SK-N-SH (cell line): ENCODE data around the gene MLLT10. TPM values are rescaled to one million over a fixed set of nuclear protein-coding genes. Genes with fewer than 3 reads are reported as not detected.

Source experiments
- CTCF ChIA-PET: fragments of 300-600, 350-600 bp; formaldehyde crosslinking; extraction: SDS; loops from one replicate; lab custom pipeline; 2021; lab: Yijun Ruan, JAX
- POLR2A ChIA-PET: fragments of 350-600 bp; sonication (Branson Sonifier 250); formaldehyde crosslinking; extraction: SDS; loops from one replicate; lab custom pipeline; 2020; ENCODE audit warnings: antibody characterized with exemption, inconsistent platforms; lab: Yijun Ruan, JAX
- DNase-seq: peaks from one replicate; pipeline ENCODE4 v3.0.0; 2012
- H2AFZ ChIP-seq: fragments of 200-600 bp; sonication (generic); 2 replicates; pipeline ENCODE4 v1.8.1; 2016; ENCODE audit warnings: antibody characterized with exemption, mild to moderate bottlenecking, low read depth
- H3F3A ChIP-seq: fragments of 200-600 bp; sonication (generic); replicated peaks from 2 replicates; pipeline ENCODE3; 2016; ENCODE audit warnings: antibody characterized with exemption, mild to moderate bottlenecking; ENCODE audit not compliant: insufficient read depth
- H3K27ac ChIP-seq, 2 experiments: fragments of 200-500 bp in 1 of 2; fragments of 200-600 bp in 1 of 2; sonication (Bioruptor generic) in 1 of 2; sonication (generic), shearing (Covaris generic) in 1 of 2; 2 replicates each; pipeline versions ENCODE4 v1.5.1 to v1.6.1; 2014 to 2016; ENCODE audit warnings: low read depth in 2 of 2, inconsistent platforms in 1 of 2, low read length in 1 of 2, mild to moderate bottlenecking in 1 of 2, mixed read lengths in 1 of 2
- H3K27me3 ChIP-seq: fragments of 200-600 bp; sonication (generic), shearing (Covaris generic); 2 replicates; pipeline ENCODE4 v1.6.1; 2016; ENCODE audit warnings: mixed run types; ENCODE audit not compliant: insufficient read depth
- H3K36me3 ChIP-seq, 2 experiments: fragments of 200-500 bp in 1 of 2; fragments of 200-600 bp in 1 of 2; sonication (Bioruptor generic) in 1 of 2; sonication (generic) in 1 of 2; replicated peaks in 1 of 2; 2 replicates each; pipeline versions ENCODE3 to v1.5.1; 2014 to 2016; ENCODE audit warnings: low read length in 1 of 2, mild to moderate bottlenecking in 1 of 2; ENCODE audit not compliant: insufficient read depth in 2 of 2, control insufficient read depth in 1 of 2
- H3K4me1 ChIP-seq, 2 experiments: fragments of 200-500 bp in 1 of 2; fragments of 200-600 bp in 1 of 2; sonication (Bioruptor generic) in 1 of 2; sonication (generic), shearing (Covaris generic) in 1 of 2; 2 replicates each; pipeline versions ENCODE4 v1.5.1 to v1.6.1; 2014 to 2016; ENCODE audit warnings: low read depth in 1 of 2, low read length in 1 of 2, mixed run types in 1 of 2; ENCODE audit not compliant: insufficient read depth in 2 of 2, control insufficient read depth in 1 of 2
- H3K4me2 ChIP-seq: fragments of 200-600 bp; sonication (generic), shearing (Covaris generic); 2 replicates; pipeline ENCODE4 v1.6.1; 2017; ENCODE audit warnings: mixed run types
- H3K4me3 ChIP-seq, 2 experiments: fragments of 200-500 bp in 1 of 2; fragments of 200-600 bp in 1 of 2; sonication (Bioruptor generic) in 1 of 2; sonication (generic), shearing (Covaris generic) in 1 of 2; 2 replicates each; pipeline versions ENCODE4 v1.5.1 to v1.8.1; 2014 to 2016; ENCODE audit warnings: low read depth in 2 of 2, inconsistent platforms in 1 of 2, low read length in 1 of 2, mild to moderate bottlenecking in 1 of 2, mixed read lengths in 1 of 2, moderate library complexity in 1 of 2
- H3K79me2 ChIP-seq: fragments of 200-600 bp; sonication (generic); 2 replicates; pipeline ENCODE4 v1.8.1; 2017; ENCODE audit warnings: mild to moderate bottlenecking; ENCODE audit not compliant: insufficient read depth
- H3K9ac ChIP-seq: fragments of 200-600 bp; sonication (generic); 2 replicates; pipeline ENCODE4 v1.6.1; 2017; ENCODE audit warnings: mixed run types
- H3K9me2 ChIP-seq: fragments of 200-600 bp; sonication (generic); 2 replicates; pipeline ENCODE4 v1.6.1; 2017; ENCODE audit warnings: mixed run types
- H3K9me3 ChIP-seq: fragments of 200-600 bp; sonication (generic); 2 replicates; pipeline ENCODE4 v1.6.1; 2017; ENCODE audit warnings: mixed run types, mild to moderate bottlenecking, moderate library complexity
- H4K20me1 ChIP-seq: fragments of 200-600 bp; sonication (generic); 2 replicates; pipeline ENCODE4 v1.6.1; 2017; ENCODE audit warnings: mild to moderate bottlenecking, mixed run types; ENCODE audit not compliant: insufficient read depth
- EP300 ChIP-seq, 2 experiments: IDR thresholded peaks; 2 replicates each; pipeline versions ENCODE4 v1.4.0 to v1.6.1; 2012; ENCODE audit warnings: borderline replicate concordance in 1 of 2, low read depth in 1 of 2, low read length in 1 of 2
- FOSL2 ChIP-seq: IDR thresholded peaks from 2 replicates; pipeline ENCODE4 v1.4.0; 2012; ENCODE audit warnings: low read depth, mild to moderate bottlenecking, moderate library complexity, borderline replicate concordance
- GATA2 ChIP-seq: sonication (generic); formaldehyde crosslinking; IDR thresholded peaks from 2 replicates; pipeline ENCODE4 v1.5.0; 2020; ENCODE audit warnings: mild to moderate bottlenecking, missing genetic modification reagents
- JUND ChIP-seq: IDR thresholded peaks from 2 replicates; pipeline ENCODE4 v1.4.0; 2012
- MAX ChIP-seq: IDR thresholded peaks from 2 replicates; pipeline ENCODE4 v1.4.0; 2012; ENCODE audit warnings: low read depth
- MEF2A ChIP-seq: IDR thresholded peaks from 2 replicates; pipeline ENCODE4 v1.4.0; 2012; ENCODE audit warnings: low read depth, borderline replicate concordance
- MXI1 ChIP-seq: IDR thresholded peaks from 2 replicates; pipeline ENCODE4 v1.6.1; 2012; ENCODE audit warnings: mild to moderate bottlenecking, low read depth, low read length, improper control_type of control experiment
- NFIC ChIP-seq: IDR thresholded peaks from 2 replicates; pipeline ENCODE4 v1.4.0; 2012; ENCODE audit warnings: borderline replicate concordance
- NRF1 ChIP-seq: IDR thresholded peaks from 2 replicates; pipeline ENCODE4 v1.6.1; 2012; ENCODE audit warnings: low read depth, mild to moderate bottlenecking, low read length
- POLR2AphosphoS5 ChIP-seq: IDR thresholded peaks from 2 replicates; pipeline ENCODE4 v1.6.1; 2012; ENCODE audit warnings: low read depth, low read length
- RAD21 ChIP-seq: IDR thresholded peaks from 2 replicates; pipeline ENCODE4 v1.6.1; 2012; ENCODE audit warnings: mild to moderate bottlenecking, low read length
- RCOR1 ChIP-seq: fragments of 150-350 bp; IDR thresholded peaks from 2 replicates; pipeline ENCODE4 v1.6.1; 2017; ENCODE audit warnings: antibody characterized with exemption, low read length
- RFX5 ChIP-seq: IDR thresholded peaks from 2 replicates; pipeline ENCODE4 v1.6.1; 2012; ENCODE audit warnings: mild to moderate bottlenecking, improper control_type of control experiment, low read length
- RXRA ChIP-seq: IDR thresholded peaks from 2 replicates; pipeline ENCODE4 v1.4.0; 2012; ENCODE audit warnings: low read depth, mild to moderate bottlenecking, borderline replicate concordance
- SIN3A ChIP-seq: IDR thresholded peaks from 2 replicates; pipeline ENCODE4 v1.6.1; 2012; ENCODE audit warnings: low read depth, mild to moderate bottlenecking, low read length, moderate library complexity, borderline replicate concordance
- SMC3 ChIP-seq: IDR thresholded peaks from 2 replicates; pipeline ENCODE4 v1.6.1; 2012; ENCODE audit warnings: low read depth, low read length, improper control_type of control experiment
- TCF12 ChIP-seq: IDR thresholded peaks from 2 replicates; pipeline ENCODE4 v1.4.0; 2012
- TEAD4 ChIP-seq: IDR thresholded peaks from 2 replicates; pipeline ENCODE4 v1.4.0; 2012; ENCODE audit warnings: mild to moderate bottlenecking, borderline replicate concordance; ENCODE audit not compliant: insufficient read depth
- WGBS: methylation state at CpG from one replicate; pipeline ENCODE4 v1.1.6; 2017; ENCODE audit warnings: low lambda C conversion rate; 5-methylcytosine and 5-hydroxymethylcytosine counted together
- polyA plus RNA-seq, 3 experiments: library from polyadenylated mRNA; depleted of rRNA; stranded (reverse); fragments of >200 nt; gene quantifications; 2 replicates each; pipeline ENCODE4 v1.2.3, GENCODE V29; 2012
- TF ChIP-seq, protein P1 (sequence below): fragments of 200-600 bp; sonication (generic); IDR thresholded peaks from 2 replicates; pipeline ENCODE4 v1.6.1; 2017; ENCODE audit warnings: antibody characterized with exemption, mild to moderate bottlenecking, moderate library complexity

Gene MLLT10
- polyA plus RNA-seq, 1 of the 3 experiments (the other 2 are of a cell fraction), result 26.0 TPM

- Histone ChIP-seq H3K9me3 (no peaks in the 10 kb centered on the region), H3K27me3 (no peaks in the 10 kb centered on the region), H3K36me3 (peaks cover 27 to 36% of the 10 kb centered on the region in 2 experiments), H3K27ac (peak overlapping the region in 1 of 2 experiments; percentile 95; a peak in 1 of 4 replicates), H3K4me3 (no peak overlapping the region), H3K9me2 (no peaks in the 10 kb centered on the region), H3K9ac (no peak overlapping the region), H2AFZ (no peak overlapping the region), H3K79me2 (peaks cover 14% of the 10 kb centered on the region), H4K20me1 (peaks cover 18% of the 10 kb centered on the region), H3F3A (peaks cover 23% of the 10 kb centered on the region), H3K4me2 (no peak overlapping the region), H3K4me1 (peaks cover 41 to 51% of the 10 kb centered on the region in 2 experiments)
- CTCF ChIA-PET, result interaction anchor here (0.6 to 2.7 kb wide), 3 partner anchors 16 to 1260 kb away, joined by 3 to 18 read pairs (median 4); no protein-coding TSS in a partner anchor
- no peak for TF ChIP-seq TEAD4
- peak; percentile 43; the same call in 1 of the 2 replicates for TF ChIP-seq NFIC
- no peak for TF ChIP-seq JUND
- TF ChIP-seq FOSL2, result no peak
- no peak for TF ChIP-seq POLR2AphosphoS5
- WGBS, result 92% methylated on average over 3 of the region's 3 CpGs
- POLR2A ChIA-PET, result no interaction called here
- DNase-seq, result no peak
Measured at GRCh38 chr10:21728618-21729017, 194.6 kb downstream of the MLLT10 start.

- no peak overlapping the region for H3K4me2 ChIP-seq
Measured at GRCh38 chr10:21732067-21732772, 198.2 kb downstream of the MLLT10 start.

More at GRCh38 chr10:21732067-21732772, 198.2 kb downstream of the MLLT10 start:
- H3F3A ChIP-seq, result peaks cover 10% of the 10 kb centered on the region
- no peaks in the 10 kb centered on the region for H3K9me2 ChIP-seq
- H3K27me3 ChIP-seq, result no peaks in the 10 kb centered on the region
- no peak overlapping the region for H3K9ac ChIP-seq
- H2AFZ ChIP-seq, result no peak overlapping the region
- TF ChIP-seq NFIC (0 out of 2 replicates have a peak, but pooled peaks have one; percentile 4), SIN3A (0 out of 2 replicates have a peak, but pooled peaks have one; percentile 64), MEF2A (no peak), NRF1 (0 out of 2 replicates have a peak, but pooled peaks have one; percentile 1), GATA2 (no peak), EP300 (IDR thresholded peaks at IDR 0.05; ENCODE audit: borderline replicate concordance in 1 of 2, low read depth in 1 of 2, low read length in 1 of 2) (no peak), MAX (peak; percentile 68), RFX5 (no peak), RAD21 (peak; percentile 96), SMC3 (peak; percentile 96), RXRA (no peak), FOSL2 (no peak), MXI1 (no peak; the same call in 1 of the 2 replicates), RCOR1 (peak; percentile 46; the same call in 1 of the 2 replicates), TCF12 (peak; percentile 22; the same call in 1 of the 2 replicates)
- TF ChIP-seq, protein P1, sequence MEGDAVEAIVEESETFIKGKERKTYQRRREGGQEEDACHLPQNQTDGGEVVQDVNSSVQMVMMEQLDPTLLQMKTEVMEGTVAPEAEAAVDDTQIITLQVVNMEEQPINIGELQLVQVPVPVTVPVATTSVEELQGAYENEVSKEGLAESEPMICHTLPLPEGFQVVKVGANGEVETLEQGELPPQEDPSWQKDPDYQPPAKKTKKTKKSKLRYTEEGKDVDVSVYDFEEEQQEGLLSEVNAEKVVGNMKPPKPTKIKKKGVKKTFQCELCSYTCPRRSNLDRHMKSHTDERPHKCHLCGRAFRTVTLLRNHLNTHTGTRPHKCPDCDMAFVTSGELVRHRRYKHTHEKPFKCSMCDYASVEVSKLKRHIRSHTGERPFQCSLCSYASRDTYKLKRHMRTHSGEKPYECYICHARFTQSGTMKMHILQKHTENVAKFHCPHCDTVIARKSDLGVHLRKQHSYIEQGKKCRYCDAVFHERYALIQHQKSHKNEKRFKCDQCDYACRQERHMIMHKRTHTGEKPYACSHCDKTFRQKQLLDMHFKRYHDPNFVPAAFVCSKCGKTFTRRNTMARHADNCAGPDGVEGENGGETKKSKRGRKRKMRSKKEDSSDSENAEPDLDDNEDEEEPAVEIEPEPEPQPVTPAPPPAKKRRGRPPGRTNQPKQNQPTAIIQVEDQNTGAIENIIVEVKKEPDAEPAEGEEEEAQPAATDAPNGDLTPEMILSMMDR, result peak; percentile 96
- peaks cover 10% of the 10 kb centered on the region; the same call in 1 of the 2 replicates for H3K79me2 ChIP-seq
- 24% methylated on average over 10 of the region's 10 CpGs for WGBS
- ChIA-PET POLR2A (interaction anchor here (0.8 to 2.2 kb wide), 4 partner anchors 195 to 236 kb away, joined by 5 to 6 read pairs (median 5); partner anchors contain the start of gene SKIDA1), CTCF (interaction anchor here (0.6 to 6.3 kb wide), 51 partner anchors 8 to 868 kb away, joined by 3 to 73 read pairs (median 5); partner anchors contain the start of genes MLLT10 and SKIDA1)
- peak; percentile 81 for DNase-seq
- no peaks in the 10 kb centered on the region for H3K9me3 ChIP-seq
- peaks cover 47 to 54% of the 10 kb centered on the region in 2 experiments for H3K36me3 ChIP-seq
- peaks cover 16 to 30% of the 10 kb centered on the region in 2 experiments; a peak in 3 of 4 replicates for H3K4me1 ChIP-seq
- H4K20me1 ChIP-seq, result no peaks in the 10 kb centered on the region
- H3K4me3 ChIP-seq, result peak overlapping the region in 1 of 2 experiments; percentile 26; a peak in 1 of 4 replicates
- H3K27ac ChIP-seq, result no peak overlapping the region
